ENCODE measurements around the gene LNP1.
"Not testable (repeated sequence)": the region's sequence is repeated elsewhere in the genome, so short reads cannot be mapped to it uniquely, and the experiment has no call there.

The LNP1 gene
- 1.9 reads per million, percentile 2 among the genes with 10 or more reads in this experiment for total RNA-seq

GRCh38 chr3:100400780-100401673 lies at the start of gene LNP1, which contains the start of gene TOMM70:
TSS of gene LNP1 (plus strand) at chr3:100401539. CDS start at chr3:100429730, 28,191 bp downstream.
TSS of gene TOMM70 (minus strand) at chr3:100401089. CDS start at chr3:100400949, 140 bp downstream.
- DNase-seq, result peak; percentile 91

GRCh38 chr3:100351770-100352169 lies 49.6 kb upstream of the LNP1 start:
- DNase-seq, result not testable (repeated sequence)

GRCh38 chr3:100352296-100353231 lies 48.8 kb upstream of the LNP1 start:
- DNase-seq, result no peak

- DNase-seq, result no peak
These were observed 46.5 kb upstream of the LNP1 start for GRCh38 chr3:100354850-100355249.

- DNase-seq, result no peak
These were observed 42.9 kb upstream of the LNP1 start for GRCh38 chr3:100358413-100358812.

- DNase-seq, result no peak
These were observed 42.3 kb upstream of the LNP1 start for GRCh38 chr3:100359035-100359434.

- no peak for DNase-seq
These were observed 40.4 kb upstream of the LNP1 start for GRCh38 chr3:100360757-100361496.

GRCh38 chr3:100361897-100362296 lies 39.4 kb upstream of the LNP1 start:
- no peak for DNase-seq

- no peak for DNase-seq
These were observed 36.9 kb upstream of the LNP1 start for GRCh38 chr3:100364421-100364820.

- DNase-seq, result no peak
These were observed 34.9 kb upstream of the LNP1 start for GRCh38 chr3:100366424-100366823.

GRCh38 chr3:100368441-100368840 lies 32.9 kb upstream of the LNP1 start:
- no peak for DNase-seq

- no peak for DNase-seq
These were observed 30.6 kb upstream of the LNP1 start for GRCh38 chr3:100370756-100371155.

- no peak for DNase-seq
These were observed 26.8 kb upstream of the LNP1 start for GRCh38 chr3:100374521-100374920.

- no peak for DNase-seq
These were observed 25.0 kb upstream of the LNP1 start for GRCh38 chr3:100376301-100376700.

GRCh38 chr3:100384733-100385525 lies 16.4 kb upstream of the LNP1 start:
- DNase-seq, result no peak

- DNase-seq, result no peak
These were observed 14.8 kb upstream of the LNP1 start for GRCh38 chr3:100386437-100387074.

- DNase-seq, result no peak
These were observed 12.3 kb upstream of the LNP1 start for GRCh38 chr3:100389025-100389424.

- DNase-seq, result no peak
These were observed 5.5 kb upstream of the LNP1 start for GRCh38 chr3:100395679-100396431.

- no peak for DNase-seq
These were observed 4.4 kb upstream of the LNP1 start for GRCh38 chr3:100396967-100397366.

- DNase-seq, result no peak
These were observed 1.8 kb upstream of the LNP1 start for GRCh38 chr3:100399341-100400071.
